ENCODE results near the gene GNLY.
A peak's percentile ranks its signal among the peaks of the same experiment; 100 is the strongest.

Gene GNLY

GRCh38 chr2:85725451-85725850 lies 31.3 kb downstream of the GNLY start:
- no peak for DNase-seq (ENCODE audit: low read depth, low spot score)

GRCh38 chr2:85727798-85728197 lies 33.6 kb downstream of the GNLY start:
- DNase-seq (ENCODE audit: low read depth, low spot score) = no peak

GRCh38 chr2:85728342-85728741 lies 34.2 kb downstream of the GNLY start:
- no peak for DNase-seq (ENCODE audit: low read depth, low spot score)

- peak; percentile 94 for DNase-seq (ENCODE audit: low read depth, low spot score)
Observed at GRCh38 chr2:85728883-85729824, 35.0 kb downstream of the GNLY start.

- no peak for DNase-seq (ENCODE audit: low read depth, low spot score)
Observed at GRCh38 chr2:85729825-85730510, 35.8 kb downstream of the GNLY start.

- no peak for DNase-seq (ENCODE audit: low read depth, low spot score)
Observed at GRCh38 chr2:85730686-85731230, 36.6 kb downstream of the GNLY start.

GRCh38 chr2:85731606-85732005 lies 37.4 kb downstream of the GNLY start:
- DNase-seq (ENCODE audit: low read depth, low spot score) = no peak

- DNase-seq (ENCODE audit: low read depth, low spot score) = no peak
Observed at GRCh38 chr2:85732467-85733120, 38.4 kb downstream of the GNLY start.

- DNase-seq (ENCODE audit: low read depth, low spot score) = no peak
Observed at GRCh38 chr2:85733121-85733960, 39.2 kb downstream of the GNLY start.

GRCh38 chr2:85734015-85734414 lies 39.9 kb downstream of the GNLY start:
- no peak for DNase-seq (ENCODE audit: low read depth, low spot score)

- DNase-seq (ENCODE audit: low read depth, low spot score) = no peak
Observed at GRCh38 chr2:85734942-85735608, 40.9 kb downstream of the GNLY start.

GRCh38 chr2:85735691-85736090 lies 41.5 kb downstream of the GNLY start:
- DNase-seq (ENCODE audit: low read depth, low spot score) = no peak

GRCh38 chr2:85736456-85737355 lies 42.5 kb downstream of the GNLY start:
- DNase-seq (ENCODE audit: low read depth, low spot score) = no peak

- peak; percentile 27 for DNase-seq (ENCODE audit: low read depth, low spot score)
Observed at GRCh38 chr2:85737481-85737880, 43.3 kb downstream of the GNLY start.

GRCh38 chr2:85737961-85738360 lies 43.8 kb downstream of the GNLY start:
- DNase-seq (ENCODE audit: low read depth, low spot score) = no peak

- DNase-seq (ENCODE audit: low read depth, low spot score) = no peak
Observed at GRCh38 chr2:85740193-85740592, 46.0 kb downstream of the GNLY start.

GRCh38 chr2:85741211-85741832 lies 47.2 kb downstream of the GNLY start:
- no peak for DNase-seq (ENCODE audit: low read depth, low spot score)

- DNase-seq (ENCODE audit: low read depth, low spot score) = no peak
Observed at GRCh38 chr2:85741833-85742455, 47.8 kb downstream of the GNLY start.
